GM10248 (cell line): Measurements from ENCODE around the gene NHEJ1.

Source experiments
- CTCF ChIA-PET: fragments of 300-600 bp; sonication (Branson Sonifier 250); formaldehyde crosslinking; extraction: SDS; loops from one replicate; lab custom pipeline; 2021; ENCODE audit warnings: antibody characterized with exemption; lab: Yijun Ruan, JAX
- POLR2A ChIA-PET: fragments of 350-650 bp; sonication (Branson Sonifier 250); formaldehyde crosslinking; extraction: SDS; loops from one replicate; lab custom pipeline; 2020; ENCODE audit warnings: antibody characterized with exemption; lab: Yijun Ruan, JAX
- DNase-seq: peaks from one replicate; pipeline ENCODE4 v3.0.0; 2012; ENCODE audit errors: extremely low spot score
- CTCF ChIP-seq: IDR thresholded peaks from 2 replicates; pipeline ENCODE4 v1.5.1; 2012; ENCODE audit warnings: mild to moderate bottlenecking, low read depth; ENCODE audit errors: extremely low read depth, missing control alignments, control extremely low read depth

The NHEJ1 gene

GRCh38 chr2:219167997-219168396, 7.4 kb upstream of the NHEJ1 start:
- POLR2A ChIA-PET = no interaction called here
- CTCF ChIA-PET = no interaction called here
- no peak for DNase-seq
- TF ChIP-seq CTCF = no peak

GRCh38 chr2:219165058-219165911, 4.7 kb upstream of the NHEJ1 start:
- CTCF ChIA-PET = interaction anchor here (0.9 to 17.8 kb wide), 7 partner anchors 9 to 133 kb away, joined by 3 to 260 read pairs (median 5); partner anchors contain the start of gene CNPPD1
- no peak for DNase-seq
- POLR2A ChIA-PET = interaction anchor here (0.7 kb wide), 1 partner anchor 46 kb away, joined by 5 read pairs; no protein-coding TSS in a partner anchor
- no peak for TF ChIP-seq CTCF

GRCh38 chr2:219163156-219163555, 2.5 kb upstream of the NHEJ1 start:
- no peak for DNase-seq
- no peak for TF ChIP-seq CTCF
- CTCF ChIA-PET = interaction anchor here (0.6 to 17.8 kb wide), 8 partner anchors 8 to 135 kb away, joined by 3 to 260 read pairs (median 4); partner anchors contain the start of gene DNAJB2
- POLR2A ChIA-PET = no interaction called here

GRCh38 chr2:219161097-219161496, 482 bp upstream of the NHEJ1 start:
- CTCF ChIA-PET = interaction anchor here (1.8 to 17.8 kb wide), 3 partner anchors 41 to 137 kb away, joined by 8 to 260 read pairs (median 9); no protein-coding TSS in a partner anchor
- no peak for TF ChIP-seq CTCF
- POLR2A ChIA-PET = no interaction called here
- no peak for DNase-seq

GRCh38 chr2:219159771-219160185, 837 bp downstream of the NHEJ1 start:
- POLR2A ChIA-PET = no interaction called here
- CTCF ChIA-PET = interaction anchor here (0.7 to 17.8 kb wide), 45 partner anchors 10 to 229 kb away, joined by 3 to 260 read pairs (median 4); partner anchors contain the start of genes CNPPD1, DNAJB2, DNPEP and SLC23A3
- no peak for DNase-seq
- no peak for TF ChIP-seq CTCF

- ChIA-PET POLR2A (interaction anchor here (0.6 kb wide), 1 partner anchor 258 kb away, joined by 5 read pairs; no protein-coding TSS in a partner anchor), CTCF (interaction anchor here (0.8 to 17.8 kb wide), 26 partner anchors 9 to 231 kb away, joined by 3 to 260 read pairs (median 4); partner anchors contain the start of genes CNPPD1, DNPEP and SLC23A3)
Measured at GRCh38 chr2:219158586-219158985, 2.0 kb downstream of the NHEJ1 start.

More at GRCh38 chr2:219158586-219158985, 2.0 kb downstream of the NHEJ1 start:
- TF ChIP-seq CTCF = no peak
- DNase-seq = no peak
